Measurements from ENCODE around the gene CHRND.

DNA sequence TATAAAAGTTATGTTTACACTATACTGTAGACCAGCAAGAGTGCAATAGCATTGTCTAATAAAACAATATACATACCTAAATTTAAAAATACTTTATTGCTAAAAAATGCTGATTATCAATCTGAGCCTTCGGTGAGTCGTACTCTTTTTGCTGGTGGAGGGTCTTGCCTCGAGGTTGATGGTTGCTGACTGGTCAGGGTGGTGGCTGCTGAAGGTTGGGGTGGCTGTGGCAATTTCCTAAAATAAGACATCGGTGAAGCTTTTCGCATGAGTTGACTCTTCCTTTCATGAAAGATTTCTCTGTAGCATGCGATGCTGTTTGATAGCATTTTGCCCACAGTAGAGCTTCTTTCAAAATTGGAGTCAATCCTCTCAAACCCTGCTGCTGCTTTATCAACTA, 22.0 kb downstream of the CHRND start:
- TF ChIP-seq, protein P1, sequence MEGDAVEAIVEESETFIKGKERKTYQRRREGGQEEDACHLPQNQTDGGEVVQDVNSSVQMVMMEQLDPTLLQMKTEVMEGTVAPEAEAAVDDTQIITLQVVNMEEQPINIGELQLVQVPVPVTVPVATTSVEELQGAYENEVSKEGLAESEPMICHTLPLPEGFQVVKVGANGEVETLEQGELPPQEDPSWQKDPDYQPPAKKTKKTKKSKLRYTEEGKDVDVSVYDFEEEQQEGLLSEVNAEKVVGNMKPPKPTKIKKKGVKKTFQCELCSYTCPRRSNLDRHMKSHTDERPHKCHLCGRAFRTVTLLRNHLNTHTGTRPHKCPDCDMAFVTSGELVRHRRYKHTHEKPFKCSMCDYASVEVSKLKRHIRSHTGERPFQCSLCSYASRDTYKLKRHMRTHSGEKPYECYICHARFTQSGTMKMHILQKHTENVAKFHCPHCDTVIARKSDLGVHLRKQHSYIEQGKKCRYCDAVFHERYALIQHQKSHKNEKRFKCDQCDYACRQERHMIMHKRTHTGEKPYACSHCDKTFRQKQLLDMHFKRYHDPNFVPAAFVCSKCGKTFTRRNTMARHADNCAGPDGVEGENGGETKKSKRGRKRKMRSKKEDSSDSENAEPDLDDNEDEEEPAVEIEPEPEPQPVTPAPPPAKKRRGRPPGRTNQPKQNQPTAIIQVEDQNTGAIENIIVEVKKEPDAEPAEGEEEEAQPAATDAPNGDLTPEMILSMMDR (IDR thresholded peaks at IDR 0.05) = no peak
- no peak for TF ChIP-seq POLR2A (IDR thresholded peaks at IDR 0.05)
